GM18868 (cell line): ENCODE data around the gene REG3A.

Experiments
- ATAC-seq: cut with Tn5 transposase; IDR thresholded peaks from one replicate; pipeline ENCODE4 v1.9.1; 2021; ENCODE audit warnings: mild to moderate bottlenecking, moderate library complexity; ENCODE audit not compliant: unreplicated experiment

Gene REG3A

GRCh38 chr2:79122676-79123075 is 36.9 kb downstream of the REG3A start:
- ATAC-seq: no peak

GRCh38 chr2:79120194-79120713 is 39.3 kb downstream of the REG3A start, which contains the start of gene REG1A:
Gene REG1A, plus strand, starts transcription at chr2:79120488. Its CDS starts 374 bp downstream, at chr2:79120862.
- no peak for ATAC-seq

DNA sequence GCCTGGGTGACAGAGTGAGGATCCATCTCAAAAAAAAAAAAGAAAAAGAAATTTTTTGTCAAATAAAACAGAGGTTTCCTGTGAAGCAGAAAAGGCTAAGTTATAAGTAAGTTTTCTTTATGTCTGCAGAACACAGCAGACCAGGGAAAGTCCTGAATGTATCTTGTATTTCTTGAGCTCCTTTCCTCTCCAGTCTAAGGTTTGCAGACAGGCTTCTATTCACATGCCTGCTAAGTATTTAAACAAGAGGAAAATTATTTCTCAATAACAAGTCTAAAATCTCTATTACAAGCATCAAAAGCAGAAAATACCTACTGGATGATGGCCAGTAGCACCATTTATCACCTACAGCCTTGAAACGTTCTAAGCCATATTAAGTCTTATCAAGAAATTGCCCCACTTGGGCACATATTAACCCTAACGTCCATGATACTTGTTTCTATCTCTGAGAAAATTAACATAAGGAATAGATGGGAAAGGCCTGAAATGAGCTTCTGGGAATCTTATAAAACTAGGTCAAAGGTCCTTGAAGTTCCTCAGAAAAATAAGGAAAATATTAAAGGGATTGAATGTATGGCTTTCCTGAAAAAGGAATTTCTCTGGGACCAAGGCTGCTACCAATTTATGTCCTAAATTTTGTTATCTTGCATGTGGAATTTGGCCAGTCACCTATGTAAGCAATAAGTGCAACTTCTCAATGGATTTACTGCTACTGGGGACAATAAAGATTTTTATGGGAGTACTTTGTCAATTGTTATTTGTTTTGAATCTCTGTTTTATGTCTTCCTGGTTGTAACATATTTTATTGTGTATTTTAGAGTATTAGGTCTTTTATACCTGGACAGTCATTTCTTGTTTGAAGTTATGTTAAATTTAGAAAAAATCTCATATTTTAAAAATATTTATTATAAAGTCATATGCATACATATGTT is 42.3 kb downstream of the REG3A start:
- no peak for ATAC-seq

GRCh38 chr2:79114797-79115494 is 44.6 kb downstream of the REG3A start:
- ATAC-seq: no peak

DNA sequence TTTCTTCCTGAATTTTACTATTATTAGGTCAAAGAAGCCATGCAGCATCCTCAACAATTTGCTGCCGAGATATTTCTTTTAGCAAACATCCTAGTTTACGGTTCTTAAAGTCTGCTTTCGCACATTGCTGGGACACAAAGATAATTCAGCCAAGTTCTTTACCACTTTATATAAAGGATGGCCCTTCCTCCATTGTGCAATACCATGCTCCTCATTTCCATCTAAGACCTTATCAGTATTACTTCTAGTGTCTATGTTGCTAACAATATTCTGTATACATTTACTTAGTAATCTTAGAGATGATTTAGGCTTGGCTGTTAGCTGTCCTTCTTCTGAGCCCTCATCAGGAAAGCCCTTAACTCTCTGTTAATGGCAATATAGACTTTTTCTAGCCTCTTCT is 47.3 kb downstream of the REG3A start:
- ATAC-seq: no peak
